ENCODE data around the gene PAIP2.
"Not testable (repeated sequence)": the region's sequence is repeated elsewhere in the genome, so short reads cannot be mapped to it uniquely, and the experiment has no call there.

The PAIP2 gene

GRCh38 chr5:139392678-139393496 is 51.2 kb downstream of the PAIP2 start:
- peak; percentile 67 for DNase-seq (ENCODE audit: low read depth)

GRCh38 chr5:139393497-139394122 is 52.0 kb downstream of the PAIP2 start:
- no peak for DNase-seq (ENCODE audit: low read depth)

DNA sequence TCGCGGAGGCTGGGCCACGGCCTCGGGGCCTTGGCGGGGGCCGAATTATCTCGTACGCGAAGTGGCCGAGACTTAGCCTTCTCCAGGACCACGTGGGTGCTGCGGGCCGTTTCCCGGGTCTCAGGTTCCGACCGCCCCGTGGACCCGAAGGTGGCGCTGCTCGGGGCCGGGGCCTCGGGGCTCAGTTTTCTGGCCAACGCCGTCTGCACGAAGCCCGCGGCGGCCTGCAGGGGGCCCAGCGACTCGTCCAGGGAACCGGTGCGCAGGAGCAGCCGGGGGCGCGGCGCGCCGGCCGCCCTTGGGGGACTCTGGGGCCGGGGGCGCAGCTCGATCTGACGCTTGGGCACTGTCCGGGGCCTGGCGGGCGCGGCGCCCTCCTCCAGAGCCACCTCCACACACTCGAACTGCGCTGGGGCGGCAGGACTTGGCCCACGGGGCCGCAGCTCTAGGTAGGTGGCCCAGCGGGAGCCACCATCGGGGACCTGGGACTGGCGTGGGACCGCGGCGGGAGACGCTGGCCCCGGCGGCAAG is 52.5 kb downstream of the PAIP2 start:
- DNase-seq (ENCODE audit: low read depth), result no peak

DNA sequence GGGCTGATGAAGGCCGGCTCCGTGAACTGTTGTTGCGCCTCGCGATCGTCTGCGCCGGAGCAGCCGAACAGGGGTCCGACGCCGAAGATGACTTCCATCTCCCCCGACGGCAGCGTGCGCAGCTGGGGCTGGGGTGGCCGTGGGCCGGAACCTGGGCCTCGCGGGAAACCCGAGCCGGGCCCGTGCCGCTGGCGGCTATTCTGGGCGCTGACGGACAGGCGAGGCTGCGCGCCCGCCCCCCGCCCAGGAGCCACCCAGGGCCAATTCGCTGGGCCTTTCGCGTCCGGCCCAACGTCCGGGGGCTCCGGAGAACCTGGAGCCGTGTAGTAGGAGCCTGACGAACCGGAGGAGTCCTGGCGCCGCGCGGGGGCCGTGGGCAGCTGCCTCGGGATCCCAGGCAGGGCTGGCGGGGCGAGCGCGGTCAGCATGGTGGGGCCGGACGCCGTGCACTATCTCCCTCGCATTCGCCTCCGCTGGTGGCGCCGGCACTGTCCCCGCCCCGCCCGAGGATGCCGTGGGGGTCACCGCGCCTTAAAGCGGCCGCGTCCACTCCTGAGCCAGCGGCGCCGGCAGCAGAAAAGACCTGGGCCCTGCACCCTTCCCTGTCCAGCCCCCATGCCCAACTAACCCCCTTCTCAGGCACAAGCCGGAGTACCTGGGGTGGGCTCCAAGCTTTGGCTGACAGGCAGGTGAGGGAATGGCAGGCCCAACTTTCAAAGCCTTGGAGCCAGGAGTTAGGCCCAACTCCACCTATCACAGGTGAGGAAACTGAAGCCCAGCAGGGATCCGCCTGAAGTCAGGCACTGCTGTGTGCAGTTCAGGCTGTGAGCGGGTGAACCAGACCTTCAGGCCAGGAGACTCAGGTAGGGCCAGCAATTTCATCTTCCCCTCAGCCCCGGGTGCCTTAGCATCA is 53.3 kb downstream of the PAIP2 start, which contains the start of gene PROB1:
TSS of gene PROB1 (minus strand) at position 451 of the 913 bp plus-strand sequence. CDS start at position 428, 23 bp downstream.
- no peak for DNase-seq (ENCODE audit: low read depth)

GRCh38 chr5:139395844-139396640 is 54.4 kb downstream of the PAIP2 start:
- DNase-seq (ENCODE audit: low read depth), result no peak

DNA sequence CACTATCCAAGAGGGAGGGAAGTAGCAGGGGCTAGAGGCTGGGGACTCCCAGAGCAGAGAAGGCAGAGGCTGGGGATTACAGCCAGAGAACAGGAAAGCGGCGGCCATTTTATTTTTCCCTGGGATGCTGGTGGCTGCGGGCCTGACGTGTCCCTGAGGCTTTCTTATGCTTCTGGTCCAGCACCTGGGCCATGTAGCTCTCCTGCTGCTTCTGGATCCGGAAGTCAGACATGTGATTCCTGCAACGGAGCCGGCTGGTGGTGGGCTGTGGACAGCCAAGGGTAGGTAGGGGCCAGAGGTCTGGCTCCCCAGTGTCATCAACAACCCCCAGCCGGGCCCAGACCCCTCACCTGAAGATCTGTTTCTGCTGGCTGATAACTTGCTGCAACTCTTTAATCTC is 55.0 kb downstream of the PAIP2 start:
- DNase-seq (ENCODE audit: low read depth), result no peak

GRCh38 chr5:139397921-139398320 is 56.3 kb downstream of the PAIP2 start:
- DNase-seq (ENCODE audit: low read depth), result no peak

DNA sequence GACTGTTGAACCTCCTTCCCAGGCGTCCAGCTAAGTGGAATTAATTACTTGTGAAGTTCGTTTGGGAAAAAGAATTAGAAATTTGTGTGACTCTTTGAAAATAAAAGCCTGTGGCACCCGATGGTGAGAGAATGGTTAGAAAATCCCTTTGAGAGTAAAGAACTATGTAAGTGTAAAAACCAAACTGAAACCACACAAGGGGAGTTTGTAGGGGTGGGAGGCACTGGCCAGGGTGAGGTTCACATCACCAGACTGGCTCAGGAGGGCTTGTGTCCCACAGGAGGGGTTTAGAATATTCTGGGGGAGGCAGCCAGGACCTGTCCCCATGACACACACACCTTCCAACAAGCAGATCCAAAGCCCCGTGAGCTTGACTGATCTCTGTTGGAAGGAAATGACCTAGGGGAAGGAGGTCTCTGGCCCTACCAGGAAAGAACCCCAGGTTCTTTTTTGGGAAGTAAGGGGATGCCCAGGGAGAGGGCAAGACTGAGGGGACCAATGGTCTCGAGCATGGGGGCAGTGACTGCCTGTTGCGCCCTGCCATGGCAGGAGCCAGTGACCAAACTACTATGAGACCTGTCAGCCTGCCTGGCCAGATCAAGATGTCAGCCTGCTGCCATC is 58.0 kb downstream of the PAIP2 start:
- DNase-seq (ENCODE audit: low read depth), result no peak

- no peak for DNase-seq (ENCODE audit: low read depth)
These were observed 59.9 kb downstream of the PAIP2 start for GRCh38 chr5:139401546-139401945.

DNA sequence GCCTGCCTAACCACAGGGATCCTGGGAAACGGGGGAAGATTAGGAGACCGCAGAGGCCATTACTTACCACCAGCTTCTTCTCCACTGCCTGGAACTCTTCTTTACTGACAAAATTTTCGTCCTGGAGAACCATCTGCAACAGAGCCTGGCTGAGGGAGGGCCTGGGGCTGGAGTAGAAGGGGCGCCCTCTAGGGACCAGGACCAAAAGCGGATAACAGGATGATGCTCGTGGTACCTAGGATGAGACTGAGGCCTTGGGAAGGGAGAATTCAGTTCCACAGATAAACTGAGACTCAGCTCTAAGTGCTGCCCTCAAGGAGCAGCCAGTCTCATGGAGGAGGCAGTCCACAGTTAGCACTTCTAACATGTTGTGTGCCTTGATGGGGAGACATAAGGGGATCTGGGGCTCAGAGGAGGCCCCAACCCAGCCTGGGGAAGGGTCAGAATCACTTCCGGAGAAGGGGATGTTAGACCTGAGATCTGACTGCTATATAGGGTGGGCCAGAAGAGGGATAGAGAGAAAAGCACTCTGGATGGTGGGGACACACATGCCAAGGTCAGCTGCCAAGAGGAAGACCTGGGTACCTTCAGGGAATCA is 61.0 kb downstream of the PAIP2 start:
- DNase-seq (ENCODE audit: low read depth), result peak; percentile 35

DNA sequence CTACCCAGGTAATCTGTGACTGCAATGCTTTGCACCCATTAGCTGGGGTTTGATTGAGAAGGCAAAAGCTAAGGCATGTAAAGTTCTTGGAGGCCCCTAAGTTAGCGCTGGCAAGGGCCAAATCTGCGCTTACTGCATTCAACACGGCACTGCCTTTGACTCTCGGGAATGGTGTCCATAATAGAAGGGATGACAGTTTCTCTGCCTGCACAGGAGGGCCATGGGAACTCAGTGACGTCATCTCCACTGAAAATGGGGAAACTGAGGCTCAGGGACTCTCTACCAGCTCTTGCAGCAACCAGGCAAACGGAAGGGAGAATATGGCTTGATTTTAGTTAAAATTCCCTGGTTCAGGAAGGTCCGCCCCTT is 61.7 kb downstream of the PAIP2 start:
- DNase-seq (ENCODE audit: low read depth), result no peak

GRCh38 chr5:139403787-139404483 is 62.3 kb downstream of the PAIP2 start, which contains the start of gene SPATA24:
TSS of gene SPATA24 (minus strand) at chr5:139404089. CDS start at chr5:139404060, 29 bp downstream.
- DNase-seq (ENCODE audit: low read depth), result peak; percentile 95

GRCh38 chr5:139404484-139404840 is 62.8 kb downstream of the PAIP2 start:
- DNase-seq (ENCODE audit: low read depth), result no peak

DNA sequence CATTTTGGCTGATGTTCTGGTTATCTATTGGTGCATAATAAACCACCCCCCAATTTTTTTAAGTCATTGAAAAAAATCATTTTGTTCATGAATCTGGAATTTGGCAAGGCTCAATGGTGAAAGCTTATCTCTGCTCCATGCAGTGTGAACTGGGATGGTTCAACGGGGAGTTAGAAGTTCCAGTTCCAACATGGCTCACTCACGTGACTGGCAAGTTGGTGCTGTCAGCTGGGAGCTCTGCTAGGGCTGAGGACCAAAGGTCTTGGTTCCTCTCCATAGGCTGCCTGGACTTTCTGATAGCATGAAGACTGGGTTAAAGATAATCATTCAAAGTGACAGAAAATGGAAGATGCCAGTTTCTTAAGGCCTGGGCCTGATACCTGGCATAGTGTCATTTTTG is 65.3 kb downstream of the PAIP2 start:
- no peak for DNase-seq (ENCODE audit: low read depth)

- DNase-seq (ENCODE audit: low read depth), result no peak
These were observed 65.9 kb downstream of the PAIP2 start for GRCh38 chr5:139407517-139407916.

- DNase-seq (ENCODE audit: low read depth), result no peak
These were observed 66.5 kb downstream of the PAIP2 start for GRCh38 chr5:139408191-139408590.

DNA sequence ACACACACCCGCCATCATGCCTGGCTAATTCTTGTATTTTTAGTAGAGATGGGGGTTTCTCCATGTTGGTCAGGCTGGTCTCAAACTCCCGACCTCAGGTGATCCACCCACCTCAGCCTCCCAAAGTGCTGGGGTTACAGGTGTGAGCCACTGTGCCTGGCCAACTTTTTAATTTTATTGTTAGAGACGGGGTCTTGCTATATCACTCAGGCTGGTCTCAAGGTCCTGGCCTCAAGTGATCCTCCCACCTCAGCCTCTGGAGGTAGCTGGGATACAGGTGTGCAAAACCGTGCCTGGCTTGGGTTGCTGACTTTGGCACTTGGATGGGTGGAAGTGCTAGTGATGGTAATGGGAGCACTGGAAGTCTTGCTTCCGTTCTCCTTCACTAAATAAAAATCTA is 67.5 kb downstream of the PAIP2 start:
- DNase-seq (ENCODE audit: low read depth), result not testable (repeated sequence)

- DNase-seq (ENCODE audit: low read depth), result no peak
These were observed 68.7 kb downstream of the PAIP2 start for GRCh38 chr5:139410121-139410992.
